NCI-H524 (cell line): ENCODE data around the gene BCAS3.
"Not testable (repeated sequence)": the region's sequence is repeated elsewhere in the genome, so short reads cannot be mapped to it uniquely, and the experiment has no call there.

Experiments
- DNase-seq, 2 experiments: peaks; one replicate each; lab custom pipeline; 2025; lab: John Stamatoyannopoulos, UW

The BCAS3 gene

GRCh38 chr17:60935991-60936390 is 258.3 kb downstream of the BCAS3 start:
- DNase-seq: not testable (repeated sequence)

GRCh38 chr17:60939318-60939717 is 261.7 kb downstream of the BCAS3 start:
- DNase-seq: no peak

- DNase-seq: no peak
Observed at GRCh38 chr17:60941028-60941427, 263.4 kb downstream of the BCAS3 start.

GRCh38 chr17:60941571-60941970 is 263.9 kb downstream of the BCAS3 start:
- DNase-seq: no peak

- DNase-seq: no peak
Observed at GRCh38 chr17:60944751-60945150, 267.1 kb downstream of the BCAS3 start.

GRCh38 chr17:60947100-60947499 is 269.4 kb downstream of the BCAS3 start:
- DNase-seq: no peak

- no peak for DNase-seq
Observed at GRCh38 chr17:60947543-60947942, 269.9 kb downstream of the BCAS3 start.

- no peak for DNase-seq
Observed at GRCh38 chr17:60952747-60953146, 275.1 kb downstream of the BCAS3 start.

GRCh38 chr17:60959011-60959410 is 281.4 kb downstream of the BCAS3 start:
- no peak for DNase-seq

GRCh38 chr17:60959696-60960095 is 282.0 kb downstream of the BCAS3 start:
- no peak for DNase-seq

GRCh38 chr17:60960398-60961065 is 282.9 kb downstream of the BCAS3 start:
- no peak for DNase-seq

- no peak for DNase-seq
Observed at GRCh38 chr17:60964160-60964559, 286.5 kb downstream of the BCAS3 start.

- DNase-seq: no peak
Observed at GRCh38 chr17:60968266-60968665, 290.6 kb downstream of the BCAS3 start.

GRCh38 chr17:60969500-60970037 is 291.9 kb downstream of the BCAS3 start:
- no peak for DNase-seq

- no peak for DNase-seq
Observed at GRCh38 chr17:60970741-60971140, 293.1 kb downstream of the BCAS3 start.

GRCh38 chr17:60971515-60972369 is 294.1 kb downstream of the BCAS3 start:
- peak; percentile 23 to 71 for DNase-seq

GRCh38 chr17:60976861-60977260 is 299.2 kb downstream of the BCAS3 start:
- not testable (repeated sequence) for DNase-seq

GRCh38 chr17:60989379-60989778 is 311.7 kb downstream of the BCAS3 start:
- peak in 1 of 2 experiments; percentile 31 for DNase-seq

- DNase-seq: no peak
Observed at GRCh38 chr17:60989846-60990245, 312.2 kb downstream of the BCAS3 start.

- DNase-seq: no peak
Observed at GRCh38 chr17:60993497-60993896, 315.8 kb downstream of the BCAS3 start.

GRCh38 chr17:60995680-60996079 is 318.0 kb downstream of the BCAS3 start:
- no peak for DNase-seq

GRCh38 chr17:61000911-61001310 is 323.3 kb downstream of the BCAS3 start:
- DNase-seq: peak; percentile 18 to 31

- DNase-seq: peak; percentile 17 to 71
Observed at GRCh38 chr17:61002316-61002736, 324.7 kb downstream of the BCAS3 start.
